WTC11 (cell line): Measurements from ENCODE around the gene DOP1A. TPM values are rescaled to one million over a fixed set of nuclear protein-coding genes. Genes with fewer than 3 reads are reported as not detected.

Source experiments
- ATAC-seq: fragments of 200-7000 bp; cut with Tn5 transposase; 2 replicates; pipeline ENCODE4 v1.10.0; 2021; ENCODE audit warnings: mild to moderate bottlenecking, moderate library complexity
- CTCF ChIA-PET: fragments of 300-600 bp; sonication (Branson Sonifier 250); formaldehyde crosslinking; loops from one replicate; lab custom pipeline; 2021; ENCODE audit warnings: antibody characterized with exemption; lab: Charles Lee
- POLR2A ChIA-PET: fragments of 350-600 bp; sonication (Branson Sonifier 250); formaldehyde crosslinking; loops from one replicate; lab custom pipeline; 2021; ENCODE audit warnings: antibody characterized with exemption; lab: Charles Lee
- DNase-seq: peaks from one replicate; pipeline ENCODE4 v3.0.0; 2021; ENCODE audit warnings: low spot score
- H3K27ac Mint-ChIP-seq: 2 replicates; pipeline ENCODE4 v1.8.0; 2021; ENCODE audit warnings: mixed read lengths
- H3K27me3 Mint-ChIP-seq: 2 replicates; pipeline ENCODE4 v1.8.0; 2021; ENCODE audit warnings: low read depth, mild to moderate bottlenecking, moderate library complexity, mixed read lengths
- H3K36me3 Mint-ChIP-seq: 2 replicates; pipeline ENCODE4 v1.8.0; 2021; ENCODE audit warnings: mixed read lengths
- H3K4me1 Mint-ChIP-seq: 2 replicates; pipeline ENCODE4 v1.8.0; 2022; ENCODE audit warnings: mixed read lengths
- H3K4me3 Mint-ChIP-seq: 2 replicates; pipeline ENCODE4 v1.8.0; 2021; ENCODE audit warnings: mild to moderate bottlenecking, moderate library complexity, mixed read lengths
- H3K9me3 Mint-ChIP-seq: 2 replicates; pipeline ENCODE4 v1.8.0; 2021; ENCODE audit warnings: mixed read lengths
- ATF6 ChIP-seq: sonication (generic); formaldehyde crosslinking; IDR thresholded peaks from 2 replicates; pipeline ENCODE4 v1.8.1; 2023; ENCODE audit warnings: mild to moderate bottlenecking, missing genetic modification reagents
- E2F5 ChIP-seq: sonication (generic); formaldehyde crosslinking; IDR thresholded peaks from 2 replicates; pipeline ENCODE4 v1.8.1; 2022; ENCODE audit warnings: mild to moderate bottlenecking, moderate library complexity, missing genetic modification reagents
- GABPB1 ChIP-seq: sonication (generic); formaldehyde crosslinking; IDR thresholded peaks from 2 replicates; pipeline ENCODE4 v1.8.1; 2023; ENCODE audit warnings: mild to moderate bottlenecking, missing genetic modification reagents
- HMGA2 ChIP-seq: fragments of 250-450 bp; sonication (Bioruptor Pico); IDR thresholded peaks from 2 replicates; pipeline ENCODE4 v1.4.0; 2021; ENCODE audit warnings: mild to moderate bottlenecking, moderate library complexity
- MXD4 ChIP-seq: fragments of 250-450 bp; sonication (Bioruptor Pico); IDR thresholded peaks from 2 replicates; pipeline ENCODE4 v1.8.0; 2021; ENCODE audit warnings: mild to moderate bottlenecking, moderate library complexity, borderline replicate concordance
- NFATC4 ChIP-seq: fragments of 250-450 bp; sonication (Bioruptor Pico); IDR thresholded peaks from 2 replicates; pipeline ENCODE4 v1.9.0; 2021; ENCODE audit warnings: mild to moderate bottlenecking
- NFE2L1 ChIP-seq: sonication (generic); formaldehyde crosslinking; IDR thresholded peaks from 2 replicates; pipeline ENCODE4 v1.8.1; 2023; ENCODE audit warnings: missing genetic modification reagents
- NR1H2 ChIP-seq: sonication (generic); formaldehyde crosslinking; IDR thresholded peaks from 2 replicates; pipeline ENCODE4 v1.9.0; 2021; ENCODE audit warnings: mild to moderate bottlenecking, moderate library complexity, missing genetic modification reagents
- NR3C1 ChIP-seq: sonication (generic); formaldehyde crosslinking; conservative IDR thresholded peaks from 2 replicates; pipeline ENCODE4 v1.8.1; 2023; ENCODE audit warnings: low read depth, mild to moderate bottlenecking, missing genetic modification reagents
- PRDM15 ChIP-seq: sonication (generic); formaldehyde crosslinking; IDR thresholded peaks from 2 replicates; pipeline ENCODE4 v1.8.0; 2022; ENCODE audit warnings: missing genetic modification reagents
- PRRX2 ChIP-seq: fragments of 250-450 bp; sonication (Bioruptor Pico); IDR thresholded peaks from 2 replicates; pipeline ENCODE4 v1.8.0; 2021; ENCODE audit warnings: mild to moderate bottlenecking
- RORB ChIP-seq: fragments of 250-450 bp; sonication (Bioruptor Pico); IDR thresholded peaks from 2 replicates; pipeline ENCODE4 v1.9.0; 2021; ENCODE audit warnings: mild to moderate bottlenecking
- SMAD4 ChIP-seq: sonication (generic); formaldehyde crosslinking; IDR thresholded peaks from 2 replicates; pipeline ENCODE4 v1.8.0; 2022; ENCODE audit warnings: mild to moderate bottlenecking, missing genetic modification reagents
- SOX15 ChIP-seq: fragments of 250-450 bp; sonication (Bioruptor Pico); IDR thresholded peaks from 2 replicates; pipeline ENCODE4 v1.9.0; 2021; ENCODE audit warnings: mild to moderate bottlenecking
- ZBTB21 ChIP-seq: sonication (generic); formaldehyde crosslinking; IDR thresholded peaks from 2 replicates; pipeline ENCODE4 v1.8.1; 2023; ENCODE audit warnings: mild to moderate bottlenecking, missing genetic modification reagents, borderline replicate concordance
- ZNF317 ChIP-seq: sonication (generic); formaldehyde crosslinking; IDR thresholded peaks from 2 replicates; pipeline ENCODE4 v1.8.1; 2023; ENCODE audit warnings: low read depth, mild to moderate bottlenecking, moderate library complexity, missing genetic modification reagents, borderline replicate concordance
- total RNA-seq: library from RNA; stranded (reverse); gene quantifications from 3 replicates; pipeline ENCODE4 v1.2.3, GENCODE V29; 2021
- TF ChIP-seq, protein P1 (sequence below): sonication (generic); formaldehyde crosslinking; conservative IDR thresholded peaks from 2 replicates; pipeline ENCODE4 v1.8.1; 2022; ENCODE audit warnings: mild to moderate bottlenecking, missing genetic modification reagents
- TF ChIP-seq, protein P2 (sequence below): sonication (generic); formaldehyde crosslinking; IDR thresholded peaks from 2 replicates; pipeline ENCODE4 v1.8.0; 2022; ENCODE audit warnings: mild to moderate bottlenecking, missing genetic modification reagents
- TF ChIP-seq, protein P3 (sequence below): fragments of 250-450 bp; sonication (Bioruptor Pico); IDR thresholded peaks from 2 replicates; pipeline ENCODE4 v1.8.0; 2021; ENCODE audit warnings: mild to moderate bottlenecking
- TF ChIP-seq, protein P4 (sequence below): sonication (generic); formaldehyde crosslinking; IDR thresholded peaks from 2 replicates; pipeline ENCODE4 v1.8.0; 2022; ENCODE audit warnings: mild to moderate bottlenecking, missing genetic modification reagents
- TF ChIP-seq, protein P5 (sequence below): sonication (generic); formaldehyde crosslinking; IDR thresholded peaks from 2 replicates; pipeline ENCODE4 v1.8.0; 2022; ENCODE audit warnings: mild to moderate bottlenecking, missing genetic modification reagents

The DOP1A gene
- total RNA-seq, 1 experiment from 2014 or later = 16.9 TPM

- TF ChIP-seq HMGA2 = no peak
- TF ChIP-seq NFE2L1 (CRISPR knock-in tag) = no peak
- TF ChIP-seq, protein P1, sequence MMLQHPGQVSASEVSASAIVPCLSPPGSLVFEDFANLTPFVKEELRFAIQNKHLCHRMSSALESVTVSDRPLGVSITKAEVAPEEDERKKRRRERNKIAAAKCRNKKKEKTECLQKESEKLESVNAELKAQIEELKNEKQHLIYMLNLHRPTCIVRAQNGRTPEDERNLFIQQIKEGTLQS = no peak
- no peak for TF ChIP-seq E2F5 (CRISPR knock-in tag)
- TF ChIP-seq RORB (CRISPR knock-in tag) = no peak
- no peak for TF ChIP-seq ATF6
- TF ChIP-seq, protein P2, sequence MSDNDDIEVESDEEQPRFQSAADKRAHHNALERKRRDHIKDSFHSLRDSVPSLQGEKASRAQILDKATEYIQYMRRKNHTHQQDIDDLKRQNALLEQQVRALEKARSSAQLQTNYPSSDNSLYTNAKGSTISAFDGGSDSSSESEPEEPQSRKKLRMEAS (CRISPR knock-in tag) = no peak
- no peak for TF ChIP-seq NR3C1 (CRISPR knock-in tag)
- TF ChIP-seq, protein P3, sequence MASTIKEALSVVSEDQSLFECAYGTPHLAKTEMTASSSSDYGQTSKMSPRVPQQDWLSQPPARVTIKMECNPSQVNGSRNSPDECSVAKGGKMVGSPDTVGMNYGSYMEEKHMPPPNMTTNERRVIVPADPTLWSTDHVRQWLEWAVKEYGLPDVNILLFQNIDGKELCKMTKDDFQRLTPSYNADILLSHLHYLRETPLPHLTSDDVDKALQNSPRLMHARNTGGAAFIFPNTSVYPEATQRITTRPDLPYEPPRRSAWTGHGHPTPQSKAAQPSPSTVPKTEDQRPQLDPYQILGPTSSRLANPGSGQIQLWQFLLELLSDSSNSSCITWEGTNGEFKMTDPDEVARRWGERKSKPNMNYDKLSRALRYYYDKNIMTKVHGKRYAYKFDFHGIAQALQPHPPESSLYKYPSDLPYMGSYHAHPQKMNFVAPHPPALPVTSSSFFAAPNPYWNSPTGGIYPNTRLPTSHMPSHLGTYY (CRISPR knock-in tag) = no peak
- TF ChIP-seq MXD4 (CRISPR knock-in tag) = no peak
- no peak for TF ChIP-seq NR1H2 (CRISPR knock-in tag)
- Mint-ChIP-seq H3K9me3 (no peaks in the 10 kb centered on the region), H3K27ac (no peak overlapping the region), H3K4me3 (no peak overlapping the region), H3K27me3 (no peaks in the 10 kb centered on the region), H3K36me3 (peaks cover 22% of the 10 kb centered on the region), H3K4me1 (peaks cover 5% of the 10 kb centered on the region)
- DNase-seq = no peak
- ATAC-seq = no peak
- ChIA-PET POLR2A (no interaction called here), CTCF (no interaction called here)
Measured at GRCh38 chr6:83132121-83132520, 64.7 kb downstream of the DOP1A start.

GRCh38 chr6:83138118-83138722 lies 70.7 kb downstream of the DOP1A start:
- DNase-seq = no peak
- ChIA-PET CTCF (interaction anchor here (1.3 kb wide), 1 partner anchor 71 kb away, joined by 3 read pairs; the partner anchor contains the start of gene DOP1A), POLR2A (no interaction called here)
- Mint-ChIP-seq H3K36me3 (peaks cover 11% of the 10 kb centered on the region), H3K4me1 (no peaks in the 10 kb centered on the region), H3K4me3 (no peak overlapping the region), H3K9me3 (no peaks in the 10 kb centered on the region), H3K27me3 (no peaks in the 10 kb centered on the region), H3K27ac (no peak overlapping the region)
- ATAC-seq = no peak
- TF ChIP-seq, protein P4, sequence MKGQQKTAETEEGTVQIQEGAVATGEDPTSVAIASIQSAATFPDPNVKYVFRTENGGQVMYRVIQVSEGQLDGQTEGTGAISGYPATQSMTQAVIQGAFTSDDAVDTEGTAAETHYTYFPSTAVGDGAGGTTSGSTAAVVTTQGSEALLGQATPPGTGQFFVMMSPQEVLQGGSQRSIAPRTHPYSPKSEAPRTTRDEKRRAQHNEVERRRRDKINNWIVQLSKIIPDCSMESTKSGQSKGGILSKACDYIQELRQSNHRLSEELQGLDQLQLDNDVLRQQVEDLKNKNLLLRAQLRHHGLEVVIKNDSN (CRISPR knock-in tag) = no peak
- TF ChIP-seq ZBTB21 (no peak), SMAD4 (CRISPR knock-in tag) (no peak), PRRX2 (CRISPR knock-in tag) (no peak), RORB (CRISPR knock-in tag) (no peak), GABPB1 (CRISPR knock-in tag) (no peak), PRDM15 (CRISPR knock-in tag) (no peak), NR3C1 (CRISPR knock-in tag) (no peak), NFATC4 (CRISPR knock-in tag) (no peak), ZNF317 (CRISPR knock-in tag) (no peak), SOX15 (CRISPR knock-in tag) (no peak)
- TF ChIP-seq, protein P5, sequence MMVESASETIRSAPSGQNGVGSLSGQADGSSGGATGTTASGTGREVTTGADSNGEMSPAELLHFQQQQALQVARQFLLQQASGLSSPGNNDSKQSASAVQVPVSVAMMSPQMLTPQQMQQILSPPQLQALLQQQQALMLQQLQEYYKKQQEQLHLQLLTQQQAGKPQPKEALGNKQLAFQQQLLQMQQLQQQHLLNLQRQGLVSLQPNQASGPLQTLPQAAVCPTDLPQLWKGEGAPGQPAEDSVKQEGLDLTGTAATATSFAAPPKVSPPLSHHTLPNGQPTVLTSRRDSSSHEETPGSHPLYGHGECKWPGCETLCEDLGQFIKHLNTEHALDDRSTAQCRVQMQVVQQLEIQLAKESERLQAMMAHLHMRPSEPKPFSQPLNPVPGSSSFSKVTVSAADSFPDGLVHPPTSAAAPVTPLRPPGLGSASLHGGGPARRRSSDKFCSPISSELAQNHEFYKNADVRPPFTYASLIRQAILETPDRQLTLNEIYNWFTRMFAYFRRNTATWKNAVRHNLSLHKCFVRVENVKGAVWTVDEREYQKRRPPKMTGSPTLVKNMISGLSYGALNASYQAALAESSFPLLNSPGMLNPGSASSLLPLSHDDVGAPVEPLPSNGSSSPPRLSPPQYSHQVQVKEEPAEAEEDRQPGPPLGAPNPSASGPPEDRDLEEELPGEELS = no peak
- TF ChIP-seq, protein P3 (CRISPR knock-in tag) = no peak
